ENCODE measurements around the gene WNT2B.
A peak's percentile ranks its signal among the peaks of the same experiment; 100 is the strongest.

WNT2B gene

GRCh38 chr1:112506306-112506705 lies 2.5 kb upstream of the WNT2B start:
- Histone ChIP-seq H3K27me3 (ENCODE audit: control insufficient read depth in 3 of 3, insufficient read depth in 3 of 3, low read depth in 1 of 3, low read length in 3 of 3) (peaks cover 7 to 32% (median 25%) of the 10 kb centered on the region in 3 experiments), H2AFZ (ENCODE audit: low read length) (no peak overlapping the region), H3K18ac (ENCODE audit: low read length) (no peak overlapping the region), H3K4me1 (ENCODE audit: control insufficient read depth in 2 of 2, insufficient read depth in 1 of 2, low read depth in 1 of 2, low read length in 2 of 2) (peaks cover 36 to 46% of the 10 kb centered on the region in 2 donors), H2BK15ac (ENCODE audit: low read length) (peak overlapping the region; percentile 29), H4K8ac (ENCODE audit: low read depth, low read length) (no peak overlapping the region), H3K4me2 (ENCODE audit: insufficient read depth, low read length, poor library complexity, severe bottlenecking) (no peak overlapping the region), H3K14ac (ENCODE audit: low read length) (no peak overlapping the region), H2BK120ac (ENCODE audit: low read depth, low read length) (no peak overlapping the region), H3K79me1 (ENCODE audit: low read depth, low read length) (no peaks in the 10 kb centered on the region), H3K23ac (ENCODE audit: low read depth, low read length, poor library complexity) (no peak overlapping the region), H2BK12ac (ENCODE audit: low read length) (no peak overlapping the region), H3K4me3 (ENCODE audit: low read length in 2 of 2) (no peak overlapping the region), H3K4ac (ENCODE audit: low read length) (no peak overlapping the region), H3K36me3 (replicated peaks in 1 of 2; ENCODE audit: control insufficient read depth in 2 of 2, insufficient read depth in 2 of 2, low read length in 2 of 2) (no peaks in the 10 kb centered on the region), H3K27ac (replicated peaks; ENCODE audit: low read length) (no peak overlapping the region), H2BK5ac (ENCODE audit: low read length) (no peak overlapping the region), H4K91ac (ENCODE audit: low read depth, low read length, poor library complexity) (peak overlapping the region; percentile 38), H3K9ac (ENCODE audit: low read depth, low read length, poor library complexity) (no peak overlapping the region), H3K9me3 (replicated peaks in 1 of 2; ENCODE audit: control insufficient read depth in 2 of 2, insufficient read depth in 1 of 2, low read depth in 1 of 2, low read length in 2 of 2) (no peaks in the 10 kb centered on the region), H2AK5ac (ENCODE audit: low read depth, low read length) (no peak overlapping the region)
- WGBS, 2 donors (ENCODE audit: extremely low coverage in 2 of 2, insufficient read length in 2 of 2, insufficient replicate concordance in 1 of 2) = no CpG with 5 or more reads among the region's 2 CpGs
- no peak for DNase-seq (ENCODE audit: low spot score)

GRCh38 chr1:112506731-112507130 lies 2.0 kb upstream of the WNT2B start:
- Histone ChIP-seq H3K4me3 (ENCODE audit: low read length in 2 of 2) (no peak overlapping the region), H3K18ac (ENCODE audit: low read length) (no peak overlapping the region), H3K36me3 (replicated peaks in 1 of 2; ENCODE audit: control insufficient read depth in 2 of 2, insufficient read depth in 2 of 2, low read length in 2 of 2) (no peaks in the 10 kb centered on the region), H3K4ac (ENCODE audit: low read length) (no peak overlapping the region), H3K23ac (ENCODE audit: low read depth, low read length, poor library complexity) (no peak overlapping the region), H4K91ac (ENCODE audit: low read depth, low read length, poor library complexity) (no peak overlapping the region), H3K9ac (ENCODE audit: low read depth, low read length, poor library complexity) (no peak overlapping the region), H2BK5ac (ENCODE audit: low read length) (no peak overlapping the region), H2BK12ac (ENCODE audit: low read length) (no peak overlapping the region), H3K27me3 (ENCODE audit: control insufficient read depth in 3 of 3, insufficient read depth in 3 of 3, low read depth in 1 of 3, low read length in 3 of 3) (peaks cover 7 to 32% (median 23%) of the 10 kb centered on the region in 3 experiments), H4K8ac (ENCODE audit: low read depth, low read length) (no peak overlapping the region), H2BK120ac (ENCODE audit: low read depth, low read length) (no peak overlapping the region), H3K4me2 (ENCODE audit: insufficient read depth, low read length, poor library complexity, severe bottlenecking) (no peak overlapping the region), H3K79me1 (ENCODE audit: low read depth, low read length) (no peaks in the 10 kb centered on the region), H2AFZ (ENCODE audit: low read length) (no peak overlapping the region), H3K4me1 (ENCODE audit: control insufficient read depth in 2 of 2, insufficient read depth in 1 of 2, low read depth in 1 of 2, low read length in 2 of 2) (peaks cover 37 to 47% of the 10 kb centered on the region in 2 donors), H2BK15ac (ENCODE audit: low read length) (peak overlapping the region; percentile 29), H3K9me3 (replicated peaks in 1 of 2; ENCODE audit: control insufficient read depth in 2 of 2, insufficient read depth in 1 of 2, low read depth in 1 of 2, low read length in 2 of 2) (no peaks in the 10 kb centered on the region), H2AK5ac (ENCODE audit: low read depth, low read length) (no peak overlapping the region), H3K14ac (ENCODE audit: low read length) (no peak overlapping the region), H3K27ac (replicated peaks; ENCODE audit: low read length) (no peak overlapping the region)
- WGBS, 2 donors (ENCODE audit: extremely low coverage in 2 of 2, insufficient read length in 2 of 2, insufficient replicate concordance in 1 of 2) = no CpG with 5 or more reads among the region's 8 CpGs
- DNase-seq (ENCODE audit: low spot score) = no peak

- Histone ChIP-seq H3K14ac (ENCODE audit: low read length) (no peak overlapping the region), H3K23ac (ENCODE audit: low read depth, low read length, poor library complexity) (no peak overlapping the region), H3K18ac (ENCODE audit: low read length) (no peak overlapping the region), H3K9ac (ENCODE audit: low read depth, low read length, poor library complexity) (no peak overlapping the region), H3K27ac (replicated peaks; ENCODE audit: low read length) (no peak overlapping the region), H3K27me3 (ENCODE audit: control insufficient read depth in 3 of 3, insufficient read depth in 3 of 3, low read depth in 1 of 3, low read length in 3 of 3) (peaks cover 7 to 32% (median 23%) of the 10 kb centered on the region in 3 experiments), H3K4ac (ENCODE audit: low read length) (no peak overlapping the region), H2BK15ac (ENCODE audit: low read length) (no peak overlapping the region), H3K9me3 (replicated peaks in 1 of 2; ENCODE audit: control insufficient read depth in 2 of 2, insufficient read depth in 1 of 2, low read depth in 1 of 2, low read length in 2 of 2) (no peaks in the 10 kb centered on the region), H2BK12ac (ENCODE audit: low read length) (no peak overlapping the region), H3K36me3 (replicated peaks in 1 of 2; ENCODE audit: control insufficient read depth in 2 of 2, insufficient read depth in 2 of 2, low read length in 2 of 2) (no peaks in the 10 kb centered on the region), H3K4me3 (ENCODE audit: low read length in 2 of 2) (no peak overlapping the region), H2BK120ac (ENCODE audit: low read depth, low read length) (no peak overlapping the region), H2AFZ (ENCODE audit: low read length) (no peak overlapping the region), H3K4me2 (ENCODE audit: insufficient read depth, low read length, poor library complexity, severe bottlenecking) (peak overlapping the region; percentile 91), H2AK5ac (ENCODE audit: low read depth, low read length) (no peak overlapping the region), H3K4me1 (ENCODE audit: control insufficient read depth in 2 of 2, insufficient read depth in 1 of 2, low read depth in 1 of 2, low read length in 2 of 2) (peaks cover 37 to 45% of the 10 kb centered on the region in 2 donors), H2BK5ac (ENCODE audit: low read length) (no peak overlapping the region), H4K91ac (ENCODE audit: low read depth, low read length, poor library complexity) (no peak overlapping the region), H4K8ac (ENCODE audit: low read depth, low read length) (no peak overlapping the region), H3K79me1 (ENCODE audit: low read depth, low read length) (no peaks in the 10 kb centered on the region)
- DNase-seq (ENCODE audit: low spot score) = no peak
- WGBS, 2 donors (ENCODE audit: extremely low coverage in 2 of 2, insufficient read length in 2 of 2, insufficient replicate concordance in 1 of 2) = no CpG with 5 or more reads among the region's 9 CpGs
These were observed 1.4 kb upstream of the WNT2B start for GRCh38 chr1:112507336-112507735.

- H3K18ac ChIP-seq (ENCODE audit: low read length) = peak overlapping the region; percentile 92
- H3K4ac ChIP-seq (ENCODE audit: low read length) = no peak overlapping the region
- H3K4me2 ChIP-seq (ENCODE audit: insufficient read depth, low read length, poor library complexity, severe bottlenecking) = peak overlapping the region; percentile 91
- H2BK15ac ChIP-seq (ENCODE audit: low read length) = no peak overlapping the region
- H2AK5ac ChIP-seq (ENCODE audit: low read depth, low read length) = no peak overlapping the region
- H2AFZ ChIP-seq (ENCODE audit: low read length) = peak overlapping the region; percentile 91
- no peaks in the 10 kb centered on the region for H3K9me3 ChIP-seq (replicated peaks in 1 of 2; ENCODE audit: control insufficient read depth in 2 of 2, insufficient read depth in 1 of 2, low read depth in 1 of 2, low read length in 2 of 2)
- no peak overlapping the region for H3K27ac ChIP-seq (replicated peaks; ENCODE audit: low read length)
- H4K91ac ChIP-seq (ENCODE audit: low read depth, low read length, poor library complexity) = no peak overlapping the region
- no peaks in the 10 kb centered on the region for H3K79me1 ChIP-seq (ENCODE audit: low read depth, low read length)
- H2BK12ac ChIP-seq (ENCODE audit: low read length) = no peak overlapping the region
- H4K8ac ChIP-seq (ENCODE audit: low read depth, low read length) = no peak overlapping the region
- no peak overlapping the region for H3K9ac ChIP-seq (ENCODE audit: low read depth, low read length, poor library complexity)
- H3K4me3 ChIP-seq (ENCODE audit: low read length in 2 of 2) = peak overlapping the region; percentile 31 to 88
- H2BK120ac ChIP-seq (ENCODE audit: low read depth, low read length) = no peak overlapping the region
- H2BK5ac ChIP-seq (ENCODE audit: low read length) = no peak overlapping the region
- peaks cover 31 to 43% of the 10 kb centered on the region in 2 donors for H3K4me1 ChIP-seq (ENCODE audit: control insufficient read depth in 2 of 2, insufficient read depth in 1 of 2, low read depth in 1 of 2, low read length in 2 of 2)
- no peak for DNase-seq (ENCODE audit: low spot score)
- peaks cover 7 to 32% (median 23%) of the 10 kb centered on the region in 3 experiments for H3K27me3 ChIP-seq (ENCODE audit: control insufficient read depth in 3 of 3, insufficient read depth in 3 of 3, low read depth in 1 of 3, low read length in 3 of 3)
- no peaks in the 10 kb centered on the region for H3K36me3 ChIP-seq (replicated peaks in 1 of 2; ENCODE audit: control insufficient read depth in 2 of 2, insufficient read depth in 2 of 2, low read length in 2 of 2)
- WGBS, 2 donors (ENCODE audit: extremely low coverage in 2 of 2, insufficient read length in 2 of 2, insufficient replicate concordance in 1 of 2) = no CpG with 5 or more reads among the region's 15 CpGs
- H3K23ac ChIP-seq (ENCODE audit: low read depth, low read length, poor library complexity) = peak overlapping the region; percentile 59
- H3K14ac ChIP-seq (ENCODE audit: low read length) = no peak overlapping the region
These were observed 866 bp upstream of the WNT2B start for GRCh38 chr1:112507921-112508277.

Data from neuronal stem cell (in vitro differentiated cells).